ENCODE results near the gene PLCB4. TPM values are rescaled to one million over a fixed set of nuclear protein-coding genes. Genes with fewer than 3 reads are reported as not detected.

The PLCB4 gene
- total and polyA plus RNA-seq, 3 donors from 2014 or later: 5.9 to 19.4 (median 15.5) TPM

- no peak overlapping the region for H3K27ac ChIP-seq
- no peak overlapping the region for H3K4me3 ChIP-seq
- no peaks in the 10 kb centered on the region for H3K4me1 ChIP-seq
- TF ChIP-seq POLR2A (IDR thresholded peaks at IDR 0.05): no peak
- DNase-seq: no peak
- H3K9me3 ChIP-seq: no peaks in the 10 kb centered on the region
- intact Hi-C loops (cut with DNase I; ENCODE audit: low total_unique reads): no loop called here
- WGBS, 2 donors: 89 to 94% methylated on average over 2 of the region's 2 CpGs
- no peaks in the 10 kb centered on the region for H3K27me3 ChIP-seq
- H3K36me3 ChIP-seq (ENCODE audit: low read depth, missing control alignments): no peaks in the 10 kb centered on the region
Observed at GRCh38 chr20:9453201-9453600, 384.3 kb downstream of the PLCB4 start.

GRCh38 chr20:9454791-9455190 is 385.9 kb downstream of the PLCB4 start:
- Histone ChIP-seq H3K27ac (no peak overlapping the region), H3K36me3 (ENCODE audit: low read depth, missing control alignments) (no peaks in the 10 kb centered on the region), H3K4me1 (no peaks in the 10 kb centered on the region), H3K27me3 (no peaks in the 10 kb centered on the region), H3K9me3 (no peaks in the 10 kb centered on the region), H3K4me3 (no peak overlapping the region)
- intact Hi-C loops (cut with DNase I; ENCODE audit: low total_unique reads): no loop called here
- no peak for TF ChIP-seq POLR2A (IDR thresholded peaks at IDR 0.05)
- TF ChIP-seq CTCF (IDR thresholded peaks at IDR 0.05): no peak
- 88% methylated on average over 2 of the region's 2 CpGs for WGBS, 2 donors
- DNase-seq: no peak

GRCh38 chr20:9457136-9457535 is 388.2 kb downstream of the PLCB4 start:
- Histone ChIP-seq H3K27me3 (no peaks in the 10 kb centered on the region), H3K4me1 (no peaks in the 10 kb centered on the region), H3K4me3 (no peak overlapping the region), H3K27ac (no peak overlapping the region), H3K36me3 (ENCODE audit: low read depth, missing control alignments) (no peaks in the 10 kb centered on the region), H3K9me3 (no peaks in the 10 kb centered on the region)
- intact Hi-C loops (cut with DNase I; ENCODE audit: low total_unique reads): no loop called here
- TF ChIP-seq POLR2A (IDR thresholded peaks at IDR 0.05): no peak
- TF ChIP-seq CTCF (IDR thresholded peaks at IDR 0.05): no peak
- 75 to 85% methylated on average over 2 of the region's 2 CpGs for WGBS, 2 donors
- no peak for DNase-seq

GRCh38 chr20:9458138-9458796 is 389.4 kb downstream of the PLCB4 start:
- intact Hi-C loops (cut with DNase I; ENCODE audit: low total_unique reads): no loop called here
- H3K27ac ChIP-seq: no peak overlapping the region
- H3K27me3 ChIP-seq: no peaks in the 10 kb centered on the region
- 71 to 100% methylated on average over 1 of the region's 1 CpG for WGBS, 2 donors
- DNase-seq: no peak
- H3K9me3 ChIP-seq: no peaks in the 10 kb centered on the region
- no peaks in the 10 kb centered on the region for H3K4me1 ChIP-seq
- H3K4me3 ChIP-seq: no peak overlapping the region
- no peaks in the 10 kb centered on the region for H3K36me3 ChIP-seq (ENCODE audit: low read depth, missing control alignments)
- no peak for TF ChIP-seq POLR2A (IDR thresholded peaks at IDR 0.05)
- TF ChIP-seq CTCF (IDR thresholded peaks at IDR 0.05): no peak

GRCh38 chr20:9460518-9460917 is 391.6 kb downstream of the PLCB4 start:
- H3K27ac ChIP-seq: no peak overlapping the region
- intact Hi-C loops (cut with DNase I; ENCODE audit: low total_unique reads): no loop called here
- H3K4me1 ChIP-seq: no peaks in the 10 kb centered on the region
- 71 to 73% methylated on average over 2 of the region's 2 CpGs for WGBS, 2 donors
- H3K4me3 ChIP-seq: no peak overlapping the region
- no peaks in the 10 kb centered on the region for H3K36me3 ChIP-seq (ENCODE audit: low read depth, missing control alignments)
- H3K9me3 ChIP-seq: no peaks in the 10 kb centered on the region
- no peak for DNase-seq
- H3K27me3 ChIP-seq: no peaks in the 10 kb centered on the region
- TF ChIP-seq POLR2A (IDR thresholded peaks at IDR 0.05) (no peak), CTCF (IDR thresholded peaks at IDR 0.05) (no peak)

Data from testis (tissue), 3 donors.